Testis (tissue), 3 donors: ENCODE data around the gene DMTF1. TPM values are rescaled to one million over a fixed set of nuclear protein-coding genes. Genes with fewer than 3 reads are reported as not detected.

Experiments used
- DNase-seq: peaks from one replicate; pipeline ENCODE4 v3.0.0-alpha.2; 2019
- H3K27ac ChIP-seq, 2 donors: fragments of 200-600 bp; sonication (generic); one replicate each; pipeline ENCODE4 v1.5.1; 2019
- H3K27me3 ChIP-seq: fragments of 200-600 bp; sonication (generic); one replicate; pipeline ENCODE4 v1.5.1; 2019
- H3K36me3 ChIP-seq: fragments of 200-600 bp; sonication (generic); one replicate; pipeline ENCODE4 v1.5.1; 2017; ENCODE audit warnings: low read depth; ENCODE audit errors: missing control alignments
- H3K4me1 ChIP-seq: fragments of 200-600 bp; sonication (generic); one replicate; pipeline ENCODE4 v1.5.1; 2019
- H3K4me3 ChIP-seq, 2 donors: fragments of 200-600 bp; sonication (generic); one replicate each; pipeline ENCODE4 v1.5.1; 2017 to 2019
- H3K9me3 ChIP-seq: fragments of 200-600 bp; sonication (generic); one replicate; pipeline ENCODE4 v1.5.1; 2017
- CTCF ChIP-seq, 3 experiments: fragments of 450-650 bp in 2 of 3; fragments of 200-600 bp in 1 of 3; sonication (generic) in 1 of 3; IDR thresholded peaks; one replicate each; pipeline ENCODE4 v1.5.1; 2016 to 2019; ENCODE audit warnings: antibody characterized with exemption in 3 of 3, mild to moderate bottlenecking in 2 of 3, moderate library complexity in 1 of 3
- POLR2A ChIP-seq: fragments of 450-650 bp; IDR thresholded peaks from one replicate; pipeline ENCODE4 v1.6.1; 2017; ENCODE audit warnings: antibody characterized with exemption, mild to moderate bottlenecking, moderate library complexity
- WGBS, 2 donors: methylation state at CpG; one replicate each; pipeline ENCODE4 v1.1.5; 2018; 5-methylcytosine and 5-hydroxymethylcytosine counted together
- intact Hi-C: fragments of 100-400 bp; cut with DNase I; formaldehyde crosslinking; loops from one replicate; pipeline ENCODE4 v1.15.1; 2023; ENCODE audit warnings: low total_unique reads
- polyA plus RNA-seq: library from polyadenylated mRNA; stranded (reverse); fragments of 350-450 nt; fragmentation: Illumina TruSeq; extraction: RNeasy Lipid Tissue Mini Kit (QIAGEN cat#74804); gene quantifications from one replicate; pipeline ENCODE4 v1.2.3, GENCODE V29; 2014; ENCODE audit warnings: low read depth, low replicate concordance; ENCODE audit not compliant: insufficient read depth
- total RNA-seq, 2 donors: library from RNA; depleted of rRNA; stranded (reverse); fragments of >200 nt; gene quantifications; one replicate each; pipeline ENCODE4 v1.2.3, GENCODE V29; 2016

DMTF1 gene
- total and polyA plus RNA-seq, 3 donors from 2014 or later = 118 to 196 (median 148) TPM

- H3K27me3 ChIP-seq = no peaks in the 10 kb centered on the region
- intact Hi-C loops = no loop called here
- H3K4me1 ChIP-seq = no peaks in the 10 kb centered on the region
- DNase-seq = no peak
- TF ChIP-seq CTCF (IDR thresholded peaks at IDR 0.05) = no peak
- H3K9me3 ChIP-seq = no peaks in the 10 kb centered on the region
- WGBS, 2 donors = 57 to 63% methylated on average over 3 of the region's 3 CpGs
- no peaks in the 10 kb centered on the region for H3K36me3 ChIP-seq
- H3K4me3 ChIP-seq = no peak overlapping the region
- no peak overlapping the region for H3K27ac ChIP-seq
Observed at GRCh38 chr7:87129332-87129731, 22.9 kb upstream of the DMTF1 start.

DNA sequence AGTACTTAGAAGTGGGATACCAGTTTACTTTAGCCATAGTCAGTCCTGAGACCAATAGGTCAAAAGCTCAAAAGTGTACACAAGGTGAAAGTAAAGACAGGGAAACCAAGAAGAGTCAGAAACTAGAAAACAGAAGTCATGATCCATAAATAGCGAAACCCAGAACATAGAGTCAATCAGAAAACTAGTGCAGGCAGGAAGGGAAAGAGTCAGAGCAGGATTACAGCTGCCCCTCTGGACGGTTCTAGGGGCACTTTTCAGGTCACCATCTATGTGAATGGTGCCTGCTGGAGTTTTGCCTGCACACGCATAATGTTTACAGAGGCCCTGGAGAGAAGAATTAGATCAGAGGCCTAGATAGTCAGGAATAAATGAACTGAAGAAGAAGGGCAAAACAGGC lies 22.4 kb upstream of the DMTF1 start:
- H3K27ac ChIP-seq = no peak overlapping the region
- no peaks in the 10 kb centered on the region for H3K36me3 ChIP-seq
- no peak overlapping the region for H3K4me3 ChIP-seq
- H3K27me3 ChIP-seq = no peaks in the 10 kb centered on the region
- DNase-seq = no peak
- TF ChIP-seq POLR2A = no peak
- TF ChIP-seq CTCF (IDR thresholded peaks at IDR 0.05) = no peak
- no peaks in the 10 kb centered on the region for H3K4me1 ChIP-seq
- WGBS, 2 donors = 86 to 91% methylated on average over 3 of the region's 3 CpGs
- no peaks in the 10 kb centered on the region for H3K9me3 ChIP-seq
- intact Hi-C loops = no loop called here

DNA sequence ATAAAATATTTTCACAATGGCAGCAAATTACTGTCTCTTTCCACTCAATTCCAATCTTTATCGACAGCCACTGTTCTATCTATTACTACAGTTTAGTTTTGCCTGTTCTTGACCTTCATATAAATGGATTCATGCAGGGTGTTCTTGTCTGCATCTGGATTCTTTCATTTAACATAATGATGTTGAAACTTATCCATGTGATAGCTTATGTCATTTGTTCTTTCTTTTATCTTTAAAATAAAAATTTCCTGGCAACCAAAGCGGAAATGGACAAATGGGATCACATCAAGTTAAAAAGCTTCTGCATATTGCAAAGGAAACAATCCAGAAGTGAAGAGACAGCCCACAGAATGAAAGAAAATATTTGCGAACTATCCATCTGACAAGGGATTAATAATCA lies 20.5 kb upstream of the DMTF1 start:
- H3K4me3 ChIP-seq = no peak overlapping the region
- no peak for DNase-seq
- TF ChIP-seq POLR2A (no peak), CTCF (IDR thresholded peaks at IDR 0.05) (no peak)
- no peaks in the 10 kb centered on the region for H3K27me3 ChIP-seq
- no peaks in the 10 kb centered on the region for H3K4me1 ChIP-seq
- WGBS, 2 donors = 54 to 78% methylated on average over 3 of the region's 3 CpGs
- no peaks in the 10 kb centered on the region for H3K36me3 ChIP-seq
- intact Hi-C loops = no loop called here
- H3K9me3 ChIP-seq = no peaks in the 10 kb centered on the region
- no peak overlapping the region for H3K27ac ChIP-seq

GRCh38 chr7:87137271-87137670 lies 15.0 kb upstream of the DMTF1 start:
- TF ChIP-seq CTCF (IDR thresholded peaks at IDR 0.05) (no peak), POLR2A (no peak)
- no peak overlapping the region for H3K27ac ChIP-seq
- H3K36me3 ChIP-seq = no peaks in the 10 kb centered on the region
- DNase-seq = no peak
- no peaks in the 10 kb centered on the region for H3K9me3 ChIP-seq
- H3K27me3 ChIP-seq = no peaks in the 10 kb centered on the region
- no peak overlapping the region for H3K4me3 ChIP-seq
- no peaks in the 10 kb centered on the region for H3K4me1 ChIP-seq
- intact Hi-C loops = no loop called here

GRCh38 chr7:87139514-87139913 lies 12.7 kb upstream of the DMTF1 start:
- no peaks in the 10 kb centered on the region for H3K27me3 ChIP-seq
- 77 to 95% methylated on average over 1 of the region's 1 CpG for WGBS, 2 donors

More at GRCh38 chr7:87139514-87139913, 12.7 kb upstream of the DMTF1 start:
- DNase-seq = no peak
- Histone ChIP-seq H3K4me1 (no peaks in the 10 kb centered on the region), H3K9me3 (no peaks in the 10 kb centered on the region), H3K4me3 (no peak overlapping the region), H3K27ac (no peak overlapping the region), H3K36me3 (no peaks in the 10 kb centered on the region)
- TF ChIP-seq POLR2A (no peak), CTCF (IDR thresholded peaks at IDR 0.05) (no peak)
- intact Hi-C loops = no loop called here
